ENCODE results near the gene ZNF609. TPM values are rescaled to one million over a fixed set of nuclear protein-coding genes. Genes with fewer than 3 reads are reported as not detected.

The ZNF609 gene
- total RNA-seq, 4 donors from 2014 or later: 10.3 to 16.5 (median 12.4) TPM

DNA sequence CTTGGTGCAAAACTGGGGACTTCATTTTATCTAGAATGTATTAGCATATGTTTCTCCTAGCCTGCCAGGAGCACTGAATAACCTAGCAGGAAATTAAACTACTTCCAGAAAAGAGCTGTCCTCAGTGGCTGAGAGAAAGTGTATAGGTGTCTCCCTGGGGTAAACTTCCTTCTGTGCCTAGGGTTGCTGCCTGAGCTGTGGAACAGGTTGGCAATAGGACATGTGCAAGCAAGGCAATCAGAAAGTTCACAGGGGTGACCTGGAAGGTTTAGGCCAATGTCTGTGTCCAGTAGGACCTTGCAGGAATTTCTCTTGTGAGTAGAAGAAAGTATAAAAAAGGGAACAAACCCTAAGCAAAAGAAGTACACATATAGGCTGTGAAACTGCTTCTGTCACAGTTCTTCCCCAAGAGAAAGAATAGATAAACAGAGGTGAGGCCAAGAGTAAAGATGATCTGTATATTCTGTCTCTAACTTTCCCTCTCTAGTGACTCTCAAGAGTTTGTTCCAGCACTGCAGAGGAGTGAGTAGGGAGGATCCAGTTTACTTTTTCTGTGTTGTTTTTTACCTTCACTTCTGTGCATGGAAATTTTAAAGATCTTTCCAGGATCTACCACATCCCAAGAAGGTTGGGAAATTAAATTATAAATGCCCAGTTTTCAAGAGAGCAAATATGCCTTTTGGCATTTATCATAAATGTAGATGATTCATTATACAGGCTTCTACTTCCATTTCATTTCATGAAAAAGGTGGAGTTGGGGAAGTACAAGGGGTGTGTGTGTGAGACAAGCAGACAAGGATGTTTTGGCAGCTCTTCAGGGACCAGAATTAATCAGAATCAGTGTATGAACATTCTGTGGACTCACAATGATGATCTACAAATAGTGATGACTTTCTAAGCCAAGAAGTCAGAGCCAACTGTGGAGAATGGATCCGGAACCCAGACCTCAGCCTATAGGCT lies 159.8 kb downstream of the ZNF609 start:
- no peaks in the 10 kb centered on the region for H3K27me3 ChIP-seq
- H3K9me3 ChIP-seq: no peaks in the 10 kb centered on the region
- no peaks in the 10 kb centered on the region for H3K36me3 ChIP-seq
- TF ChIP-seq, protein P1, sequence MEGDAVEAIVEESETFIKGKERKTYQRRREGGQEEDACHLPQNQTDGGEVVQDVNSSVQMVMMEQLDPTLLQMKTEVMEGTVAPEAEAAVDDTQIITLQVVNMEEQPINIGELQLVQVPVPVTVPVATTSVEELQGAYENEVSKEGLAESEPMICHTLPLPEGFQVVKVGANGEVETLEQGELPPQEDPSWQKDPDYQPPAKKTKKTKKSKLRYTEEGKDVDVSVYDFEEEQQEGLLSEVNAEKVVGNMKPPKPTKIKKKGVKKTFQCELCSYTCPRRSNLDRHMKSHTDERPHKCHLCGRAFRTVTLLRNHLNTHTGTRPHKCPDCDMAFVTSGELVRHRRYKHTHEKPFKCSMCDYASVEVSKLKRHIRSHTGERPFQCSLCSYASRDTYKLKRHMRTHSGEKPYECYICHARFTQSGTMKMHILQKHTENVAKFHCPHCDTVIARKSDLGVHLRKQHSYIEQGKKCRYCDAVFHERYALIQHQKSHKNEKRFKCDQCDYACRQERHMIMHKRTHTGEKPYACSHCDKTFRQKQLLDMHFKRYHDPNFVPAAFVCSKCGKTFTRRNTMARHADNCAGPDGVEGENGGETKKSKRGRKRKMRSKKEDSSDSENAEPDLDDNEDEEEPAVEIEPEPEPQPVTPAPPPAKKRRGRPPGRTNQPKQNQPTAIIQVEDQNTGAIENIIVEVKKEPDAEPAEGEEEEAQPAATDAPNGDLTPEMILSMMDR (IDR thresholded peaks at IDR 0.05 in 4 of 5, conservative IDR thresholded peaks at IDR 0.05 in 1 of 5): no peak
- TF ChIP-seq POLR2A (IDR thresholded peaks at IDR 0.05): no peak
- H3K4me1 ChIP-seq: peaks cover 25 to 39% of the 10 kb centered on the region in 2 donors
- ATAC-seq (no peak), DNase-seq (no peak)
- intact Hi-C loops (cut with DNase I; ENCODE audit: low total_unique reads): no loop called here
- no peak overlapping the region for H3K4me3 ChIP-seq
- in situ Hi-C loops (cut with MboI; ENCODE audit: low sequenced_read_pairs in 4 of 4): no loop called here
- H3K27ac ChIP-seq: no peak overlapping the region

DNA sequence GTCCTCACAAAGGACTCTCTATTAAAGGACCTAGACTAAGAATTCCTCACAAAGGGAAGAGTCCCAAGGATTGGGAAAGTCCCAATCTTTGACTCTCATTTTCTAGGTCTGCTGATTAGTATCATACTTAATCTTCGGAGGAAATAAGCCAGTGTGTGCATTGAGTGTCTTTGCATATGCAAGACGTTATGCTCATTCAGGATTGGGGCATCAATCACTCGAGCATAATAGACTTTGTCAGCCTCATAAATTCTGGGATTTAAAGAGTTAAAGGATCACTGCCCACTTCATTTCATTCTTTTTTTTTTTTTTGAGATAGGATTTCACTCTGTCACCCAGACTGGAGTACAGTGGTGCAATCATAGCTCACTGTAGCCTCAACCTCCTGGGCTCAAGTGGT lies 160.7 kb downstream of the ZNF609 start:
- in situ Hi-C loops (cut with MboI; ENCODE audit: low sequenced_read_pairs in 4 of 4) (no loop called here), intact Hi-C loops (cut with DNase I; ENCODE audit: low total_unique reads) (no loop called here)
- no peaks in the 10 kb centered on the region for H3K36me3 ChIP-seq
- no peak overlapping the region for H3K4me3 ChIP-seq
- no peaks in the 10 kb centered on the region for H3K9me3 ChIP-seq
- no peak for ATAC-seq
- peaks cover 25 to 39% of the 10 kb centered on the region in 2 donors for H3K4me1 ChIP-seq
- no peak for DNase-seq
- no peaks in the 10 kb centered on the region for H3K27me3 ChIP-seq
- H3K27ac ChIP-seq: no peak overlapping the region
- TF ChIP-seq POLR2A (IDR thresholded peaks at IDR 0.05): no peak
- TF ChIP-seq, protein P1 (IDR thresholded peaks at IDR 0.05 in 4 of 5, conservative IDR thresholded peaks at IDR 0.05 in 1 of 5): no peak

DNA sequence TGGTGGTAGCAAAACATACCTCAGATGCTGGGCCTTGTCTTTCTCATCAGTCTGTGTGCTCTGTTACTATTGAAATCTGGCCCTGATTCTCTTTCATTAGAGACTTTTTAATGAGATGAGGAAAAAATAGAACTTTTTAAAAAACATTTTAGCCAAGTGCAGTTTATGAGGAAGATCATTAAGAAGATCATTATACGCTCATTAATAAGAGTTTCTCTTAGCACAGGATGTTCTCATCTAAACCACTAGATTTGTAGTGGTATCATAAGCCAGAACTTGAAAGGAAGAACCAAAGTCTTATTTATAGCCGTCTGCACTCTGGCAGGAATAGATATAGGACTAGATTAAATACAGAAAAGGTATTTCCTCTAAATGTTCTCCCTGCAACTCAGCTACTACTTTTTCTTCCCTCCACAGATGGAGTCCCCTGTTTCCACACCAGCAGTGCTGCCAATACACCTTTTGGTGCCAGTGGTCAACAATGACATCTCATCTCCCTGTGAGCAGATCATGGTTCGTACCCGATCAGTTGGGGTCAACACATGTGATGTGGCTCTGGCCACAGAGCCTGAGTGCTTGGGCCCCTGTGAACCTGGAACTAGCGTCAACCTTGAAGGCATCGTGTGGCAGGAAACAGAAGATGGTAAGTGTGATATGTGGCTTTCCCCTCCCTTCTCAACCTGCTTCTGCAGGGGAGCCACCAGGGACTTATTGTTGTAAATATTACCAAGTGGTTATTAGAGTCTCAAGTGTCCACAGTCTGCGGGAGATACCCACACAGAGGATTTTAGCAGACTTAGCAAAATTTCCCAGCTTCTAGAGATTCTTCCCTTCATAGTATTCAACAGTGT lies 162.3 kb downstream of the ZNF609 start:
- Histone ChIP-seq H3K27ac (no peak overlapping the region), H3K36me3 (no peaks in the 10 kb centered on the region), H3K9me3 (no peaks in the 10 kb centered on the region), H3K4me3 (no peak overlapping the region), H3K27me3 (no peaks in the 10 kb centered on the region), H3K4me1 (peaks cover 25 to 39% of the 10 kb centered on the region in 2 donors)
- intact Hi-C loops (cut with DNase I; ENCODE audit: low total_unique reads) (no loop called here), in situ Hi-C loops (cut with MboI; ENCODE audit: low sequenced_read_pairs in 4 of 4) (no loop called here)
- TF ChIP-seq, protein P1 (IDR thresholded peaks at IDR 0.05 in 4 of 5, conservative IDR thresholded peaks at IDR 0.05 in 1 of 5): no peak
- no peak for TF ChIP-seq POLR2A (IDR thresholded peaks at IDR 0.05)
- no peak for DNase-seq
- ATAC-seq: no peak

DNA sequence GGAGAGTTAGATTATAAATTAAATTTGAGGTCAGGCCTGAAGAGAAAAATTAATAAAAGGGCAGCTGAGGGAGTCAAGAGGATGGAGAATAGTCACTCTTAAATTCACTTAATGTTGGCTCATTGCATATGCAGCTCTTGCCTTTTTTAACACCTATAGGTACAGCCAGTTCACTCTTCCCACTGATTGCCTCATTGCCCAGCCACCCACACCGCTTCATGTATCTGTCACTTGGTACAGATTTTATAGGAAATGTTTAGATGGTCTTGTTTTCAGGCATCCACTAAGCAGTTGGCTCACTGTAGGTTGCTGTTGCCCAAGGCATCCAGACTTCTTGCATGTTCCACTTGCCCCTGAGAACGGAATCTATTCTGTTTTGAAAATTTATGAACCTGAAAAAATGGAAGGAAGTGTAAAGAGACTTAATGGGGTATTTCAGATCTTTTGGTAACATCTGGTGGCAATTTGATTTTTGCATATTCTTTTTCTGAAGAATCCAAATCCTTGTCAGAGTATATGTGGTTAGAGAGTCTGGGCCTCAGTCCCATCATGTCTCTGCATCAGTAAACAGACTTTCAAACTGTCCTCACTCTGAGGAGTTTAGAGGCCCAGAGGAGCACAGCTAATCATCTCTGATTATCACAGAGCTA lies 163.1 kb downstream of the ZNF609 start:
- Histone ChIP-seq H3K4me3 (no peak overlapping the region), H3K4me1 (peaks cover 20 to 39% of the 10 kb centered on the region in 2 donors), H3K9me3 (no peaks in the 10 kb centered on the region), H3K36me3 (no peaks in the 10 kb centered on the region), H3K27me3 (no peaks in the 10 kb centered on the region), H3K27ac (no peak overlapping the region)
- in situ Hi-C loops (cut with MboI; ENCODE audit: low sequenced_read_pairs in 4 of 4) (no loop called here), intact Hi-C loops (cut with DNase I; ENCODE audit: low total_unique reads) (no loop called here)
- TF ChIP-seq, protein P1 (IDR thresholded peaks at IDR 0.05 in 4 of 5, conservative IDR thresholded peaks at IDR 0.05 in 1 of 5): no peak
- no peak for TF ChIP-seq POLR2A (IDR thresholded peaks at IDR 0.05)
- ATAC-seq (no peak), DNase-seq (no peak)

All from gastrocnemius medialis (tissue), 4 donors.